HG03060 (cell line): ENCODE results near the gene IL12RB2.
"Not testable (repeated sequence)": the region's sequence is repeated elsewhere in the genome, so short reads cannot be mapped to it uniquely, and the experiment has no call there.

Experiments
- ATAC-seq: cut with Tn5 transposase; IDR thresholded peaks from one replicate; pipeline ENCODE4 v1.9.1; 2021; ENCODE audit warnings: low read depth, moderate number of reproducible peaks; ENCODE audit not compliant: unreplicated experiment

Gene IL12RB2

GRCh38 chr1:67390041-67390887 lies 82.6 kb downstream of the IL12RB2 start:
- ATAC-seq: no peak

GRCh38 chr1:67393240-67393639 lies 85.6 kb downstream of the IL12RB2 start:
- no peak for ATAC-seq

- no peak for ATAC-seq
Observed at GRCh38 chr1:67393737-67394136, 86.1 kb downstream of the IL12RB2 start.

DNA sequence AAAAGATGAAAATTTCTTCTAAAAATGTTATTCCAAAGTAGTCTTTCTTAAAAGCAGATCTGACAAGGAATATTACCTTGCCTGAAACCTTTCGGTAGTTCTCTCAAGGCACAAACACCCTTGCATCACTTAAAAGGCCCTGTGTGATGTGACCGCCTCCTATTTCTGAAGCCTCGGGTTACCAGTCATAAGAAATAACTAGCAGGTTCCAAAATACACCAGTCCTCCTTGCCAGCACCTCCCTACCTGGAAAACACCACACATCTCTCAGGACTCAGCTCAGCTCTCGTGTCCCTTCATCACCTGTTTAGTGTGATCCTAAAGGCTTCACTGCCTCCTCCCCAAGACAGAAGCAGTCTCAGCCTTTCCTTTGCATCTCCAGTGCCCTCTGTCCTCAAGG lies 86.9 kb downstream of the IL12RB2 start:
- ATAC-seq: no peak

- ATAC-seq: no peak
Observed at GRCh38 chr1:67399199-67399993, 91.7 kb downstream of the IL12RB2 start.

DNA sequence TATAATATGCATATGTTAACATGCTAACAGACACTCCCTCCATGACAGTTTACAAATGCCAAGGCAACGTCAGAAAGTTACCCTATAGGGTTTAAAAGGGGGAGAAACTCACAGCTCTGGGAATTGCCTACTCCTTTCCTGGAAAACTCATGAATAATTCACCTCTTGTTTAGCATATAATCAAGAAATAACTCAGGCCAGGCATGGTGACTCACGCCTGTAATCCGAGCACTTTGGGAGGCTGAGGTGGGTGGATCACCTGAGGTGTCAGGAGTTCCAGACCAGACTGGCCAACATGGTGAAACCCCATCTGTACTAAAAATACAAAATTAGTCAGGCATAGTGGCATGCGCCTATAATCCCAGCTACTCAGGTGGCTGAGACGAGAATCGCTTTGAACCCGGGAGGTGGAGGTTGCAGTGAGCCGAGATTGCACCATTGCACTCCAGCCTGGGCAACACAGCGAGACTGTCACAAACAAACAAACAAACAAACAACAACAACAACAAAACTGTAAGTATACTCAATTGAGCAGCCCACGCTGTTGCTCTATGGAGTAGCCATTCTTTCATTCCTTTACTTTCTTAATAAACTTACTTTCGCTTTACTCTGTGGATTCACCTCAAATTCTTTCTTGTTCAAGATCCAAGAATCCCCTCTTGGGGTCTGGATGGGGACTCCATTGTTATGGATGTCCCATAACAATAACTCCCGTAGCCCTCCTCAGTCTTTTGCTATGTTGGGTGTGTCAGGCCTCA lies 92.5 kb downstream of the IL12RB2 start:
- not testable (repeated sequence) for ATAC-seq

- no peak for ATAC-seq
Observed at GRCh38 chr1:67401443-67401842, 93.8 kb downstream of the IL12RB2 start.

- no peak for ATAC-seq
Observed at GRCh38 chr1:67404212-67404620, 96.5 kb downstream of the IL12RB2 start.

- no peak for ATAC-seq
Observed at GRCh38 chr1:67405473-67406245, 98.0 kb downstream of the IL12RB2 start.

DNA sequence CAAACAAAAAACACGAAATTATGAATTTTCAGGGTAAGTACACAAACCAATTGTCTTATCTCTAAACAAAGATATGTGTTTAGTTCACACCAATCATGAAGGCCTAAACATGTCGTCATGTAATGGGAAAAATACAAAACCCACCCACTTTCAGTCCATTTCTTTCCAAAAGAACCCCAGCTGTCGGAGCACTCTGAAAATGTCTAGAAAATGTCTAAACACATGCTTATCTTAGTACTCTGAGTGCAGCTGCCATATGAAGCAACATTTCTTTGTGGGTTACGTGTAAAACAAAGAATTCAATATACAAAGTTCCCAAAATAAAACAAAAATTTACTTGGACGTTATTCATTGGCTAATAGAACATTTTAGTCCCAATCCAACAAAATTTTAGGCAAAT lies 99.8 kb downstream of the IL12RB2 start:
- no peak for ATAC-seq

GRCh38 chr1:67408148-67408547 lies 100.5 kb downstream of the IL12RB2 start:
- no peak for ATAC-seq

DNA sequence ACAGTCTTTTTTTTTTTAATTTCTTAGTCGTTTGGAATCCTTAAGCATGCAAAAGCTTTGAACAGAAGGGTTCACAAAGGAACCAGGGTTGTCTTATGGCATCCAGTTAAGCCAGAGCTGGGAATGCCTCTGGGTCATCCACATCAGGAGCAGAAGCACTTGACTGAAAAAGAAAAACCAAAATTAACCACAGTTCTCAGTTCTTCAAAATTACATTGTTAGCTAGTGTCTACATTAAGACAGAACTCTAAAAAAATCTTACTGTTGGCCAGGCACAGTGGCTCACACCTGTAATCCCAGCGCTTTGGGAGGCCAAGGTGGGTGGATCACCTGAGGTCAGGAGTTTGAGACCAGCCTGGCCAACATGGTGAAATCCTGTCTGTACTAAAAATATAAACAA lies 105.4 kb downstream of the IL12RB2 start:
- not testable (repeated sequence) for ATAC-seq

DNA sequence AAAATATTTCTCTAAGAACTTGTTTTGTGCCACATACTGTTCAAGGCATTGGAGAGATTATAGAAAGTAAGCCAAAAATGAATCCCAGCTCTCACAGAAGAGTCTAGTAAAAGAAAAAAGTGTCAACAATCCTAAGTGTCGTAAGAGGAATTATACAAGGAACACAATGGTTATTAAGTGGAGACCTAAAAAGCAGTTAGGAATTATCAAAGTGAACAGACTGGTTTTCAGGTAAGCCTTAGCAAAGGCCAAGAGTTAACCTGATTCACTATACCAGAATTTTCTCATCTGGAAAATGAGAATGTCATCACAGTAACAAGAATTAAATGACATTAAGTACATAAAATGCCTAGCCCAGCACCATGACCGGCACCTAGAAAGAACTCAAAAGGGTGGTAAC lies 106.9 kb downstream of the IL12RB2 start:
- ATAC-seq: no peak

GRCh38 chr1:67415041-67415440 lies 107.4 kb downstream of the IL12RB2 start:
- no peak for ATAC-seq

DNA sequence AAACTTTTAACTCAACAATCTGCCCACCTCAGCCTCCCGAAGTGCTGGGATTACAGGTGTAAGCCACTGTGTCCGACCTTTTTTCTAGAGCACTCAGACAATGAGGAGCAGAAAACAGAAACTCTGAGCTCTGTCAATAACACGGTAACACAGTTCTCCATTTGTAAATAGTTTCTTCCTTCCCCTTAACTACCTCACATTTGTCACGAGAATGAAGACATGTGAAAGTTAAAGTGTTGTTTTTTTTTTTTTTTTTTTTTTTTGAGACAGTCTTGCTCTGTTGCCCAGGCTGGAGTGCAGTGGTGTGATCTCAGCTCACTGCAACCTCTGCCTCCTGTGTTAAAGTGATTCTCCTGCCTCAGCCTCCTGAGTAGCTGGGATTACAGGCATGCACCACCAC lies 110.1 kb downstream of the IL12RB2 start:
- ATAC-seq: not testable (repeated sequence)

DNA sequence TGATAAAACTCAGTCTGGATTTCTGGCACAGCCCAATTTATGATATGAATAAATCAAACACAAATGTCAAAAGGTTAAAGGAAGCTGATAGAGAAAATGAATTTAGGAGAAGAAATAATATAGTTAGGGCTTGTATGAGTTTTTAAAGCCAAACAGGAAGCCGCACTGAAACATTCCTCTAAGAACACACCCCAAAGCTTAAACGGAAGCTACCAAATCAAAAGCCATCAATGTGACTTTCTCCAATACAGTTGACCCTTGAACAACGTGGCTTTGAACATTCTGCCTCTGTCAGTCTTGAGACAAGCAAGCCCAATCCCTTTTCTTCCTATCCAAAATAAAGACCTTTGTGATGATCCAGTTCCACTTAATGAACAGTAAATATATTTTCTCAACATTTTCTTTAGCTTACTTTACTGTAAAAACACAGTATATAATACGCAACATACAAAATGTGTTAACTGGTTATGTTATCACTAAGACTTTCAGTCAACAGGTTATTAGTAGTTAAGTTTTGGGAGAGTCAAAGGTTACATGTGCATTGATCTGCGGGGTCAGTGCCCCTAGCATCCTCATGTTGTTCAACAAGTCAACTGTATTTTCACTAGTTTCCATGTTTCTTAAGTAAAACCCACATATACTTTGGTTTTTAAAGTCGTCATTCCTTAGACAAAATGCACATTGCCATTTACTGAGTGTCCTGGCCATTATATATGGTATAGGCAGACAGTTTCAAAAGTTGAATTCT lies 111.3 kb downstream of the IL12RB2 start:
- ATAC-seq: no peak

GRCh38 chr1:67420835-67421492 lies 113.3 kb downstream of the IL12RB2 start:
- ATAC-seq: no peak

DNA sequence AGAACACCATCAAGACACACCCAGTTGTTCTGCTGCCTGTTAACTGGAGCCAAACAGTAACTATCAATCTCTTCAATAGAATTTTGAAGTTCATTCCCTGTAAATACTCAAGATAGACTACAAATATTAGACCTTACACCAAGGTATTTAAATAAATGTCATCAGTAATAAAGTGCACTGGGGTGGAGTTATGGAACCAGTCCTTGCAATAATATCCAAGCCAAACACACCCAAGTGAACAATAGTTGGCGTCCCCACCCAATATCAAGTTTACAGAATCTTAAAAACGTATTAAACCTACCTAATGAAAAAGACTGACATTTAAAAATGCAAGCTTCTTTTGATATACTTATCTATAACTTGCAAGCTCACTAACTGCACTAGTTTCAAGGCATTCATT lies 119.8 kb downstream of the IL12RB2 start:
- ATAC-seq: no peak

GRCh38 chr1:67427947-67428346 lies 120.3 kb downstream of the IL12RB2 start:
- ATAC-seq: no peak
